LNCAP (cell line): Measurements from ENCODE around the gene CHD8.

ENCODE experiments used
- CTCF ChIP-seq: fragments of 450-650 bp; IDR thresholded peaks from 2 replicates; pipeline ENCODE4 v1.5.1; 2017; ENCODE audit warnings: mild to moderate bottlenecking

Gene CHD8

GRCh38 chr14:21379338-21379737 lies 76.6 kb downstream of the CHD8 start:
- TF ChIP-seq CTCF, result no peak

GRCh38 chr14:21373980-21374379 lies 81.9 kb downstream of the CHD8 start:
- TF ChIP-seq CTCF, result no peak

GRCh38 chr14:21369949-21370679 lies 85.8 kb downstream of the CHD8 start:
- no peak for TF ChIP-seq CTCF

- no peak for TF ChIP-seq CTCF
Observed at GRCh38 chr14:21367582-21368144, 88.3 kb downstream of the CHD8 start.

- TF ChIP-seq CTCF, result no peak
Observed at GRCh38 chr14:21356511-21356910, 99.4 kb downstream of the CHD8 start.

- no peak for TF ChIP-seq CTCF
Observed at GRCh38 chr14:21352587-21352986, 103.3 kb downstream of the CHD8 start.

- TF ChIP-seq CTCF, result no peak
Observed at GRCh38 chr14:21350539-21350938, 105.4 kb downstream of the CHD8 start.

GRCh38 chr14:21347201-21347600 lies 108.7 kb downstream of the CHD8 start:
- no peak for TF ChIP-seq CTCF
